ENCODE data around the gene CD36.

GRCh38 chr7:80596933-80597517 is 41.4 kb upstream of the CD36 start:
- TF ChIP-seq TAF1 (IDR thresholded peaks at IDR 0.05; ENCODE audit: low read depth, low read length), result no peak
- no peak for TF ChIP-seq POLR2A (IDR thresholded peaks at IDR 0.05; ENCODE audit: low read depth, low read length)

Measured in GM12891 (cell line).